Choroid plexus epithelial cell (primary cell): ENCODE data around the gene TNFRSF13B.
"Not testable (repeated sequence)": the region's sequence is repeated elsewhere in the genome, so short reads cannot be mapped to it uniquely, and the experiment has no call there.

Source experiments
- DNase-seq: peaks from one replicate; pipeline ENCODE4 v3.0.0-alpha.2; 2010; ENCODE audit warnings: low read depth
- H3K4me3 ChIP-seq: 2 replicates; pipeline ENCODE4 v1.5.1; 2011; ENCODE audit warnings: low read depth, mild to moderate bottlenecking, control low read depth, low read length, moderate library complexity
- TF ChIP-seq, protein P1 (sequence below): conservative IDR thresholded peaks from 2 replicates; pipeline ENCODE4 v1.5.1; 2011; ENCODE audit warnings: low read depth, mild to moderate bottlenecking, control low read depth, inconsistent platforms, low read length, moderate library complexity

The TNFRSF13B gene

DNA sequence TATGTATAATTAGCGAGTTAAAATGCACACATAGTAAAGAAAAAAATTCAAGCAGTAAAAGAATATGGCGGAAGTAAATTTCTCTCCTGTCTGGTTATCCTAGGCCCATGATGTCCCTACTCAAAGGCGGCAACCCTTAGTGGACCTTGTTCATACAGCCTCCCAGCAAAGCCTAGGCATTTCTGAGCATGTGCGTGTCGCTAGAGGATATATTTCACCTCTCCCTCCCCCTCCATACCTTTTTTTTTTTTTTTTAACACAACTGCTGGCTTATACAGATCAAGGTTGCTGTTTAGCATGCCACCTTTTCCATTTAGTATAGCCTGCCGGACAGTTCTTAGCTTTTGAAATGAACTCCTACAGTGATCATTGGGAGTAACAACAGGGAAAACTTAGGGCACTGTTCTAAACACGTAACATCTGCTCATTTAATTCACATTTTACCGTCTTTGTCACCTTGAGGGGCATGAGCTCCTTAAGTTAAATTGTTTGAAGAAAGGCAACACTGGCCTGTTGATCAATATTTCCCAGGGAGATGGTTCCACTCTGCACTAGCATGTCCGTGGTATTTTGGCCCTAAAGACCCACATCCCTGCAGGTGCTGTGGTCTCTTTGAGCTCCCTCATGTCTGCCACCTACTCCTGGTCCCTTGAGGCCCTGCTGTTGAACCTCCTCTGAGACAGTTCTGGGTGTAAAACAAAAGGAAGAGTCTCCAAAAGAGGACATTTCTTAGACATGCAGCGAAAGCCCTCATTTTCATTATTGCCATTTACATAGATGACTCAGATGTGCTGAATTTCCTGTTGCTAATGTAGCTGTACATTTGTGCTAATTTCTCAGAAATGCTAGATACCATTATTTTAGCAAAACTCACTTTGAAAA, 4.1 kb upstream of the TNFRSF13B start:
- peak; percentile 19 for DNase-seq
- no peak overlapping the region for H3K4me3 ChIP-seq
- TF ChIP-seq, protein P1, sequence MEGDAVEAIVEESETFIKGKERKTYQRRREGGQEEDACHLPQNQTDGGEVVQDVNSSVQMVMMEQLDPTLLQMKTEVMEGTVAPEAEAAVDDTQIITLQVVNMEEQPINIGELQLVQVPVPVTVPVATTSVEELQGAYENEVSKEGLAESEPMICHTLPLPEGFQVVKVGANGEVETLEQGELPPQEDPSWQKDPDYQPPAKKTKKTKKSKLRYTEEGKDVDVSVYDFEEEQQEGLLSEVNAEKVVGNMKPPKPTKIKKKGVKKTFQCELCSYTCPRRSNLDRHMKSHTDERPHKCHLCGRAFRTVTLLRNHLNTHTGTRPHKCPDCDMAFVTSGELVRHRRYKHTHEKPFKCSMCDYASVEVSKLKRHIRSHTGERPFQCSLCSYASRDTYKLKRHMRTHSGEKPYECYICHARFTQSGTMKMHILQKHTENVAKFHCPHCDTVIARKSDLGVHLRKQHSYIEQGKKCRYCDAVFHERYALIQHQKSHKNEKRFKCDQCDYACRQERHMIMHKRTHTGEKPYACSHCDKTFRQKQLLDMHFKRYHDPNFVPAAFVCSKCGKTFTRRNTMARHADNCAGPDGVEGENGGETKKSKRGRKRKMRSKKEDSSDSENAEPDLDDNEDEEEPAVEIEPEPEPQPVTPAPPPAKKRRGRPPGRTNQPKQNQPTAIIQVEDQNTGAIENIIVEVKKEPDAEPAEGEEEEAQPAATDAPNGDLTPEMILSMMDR = no peak

DNA sequence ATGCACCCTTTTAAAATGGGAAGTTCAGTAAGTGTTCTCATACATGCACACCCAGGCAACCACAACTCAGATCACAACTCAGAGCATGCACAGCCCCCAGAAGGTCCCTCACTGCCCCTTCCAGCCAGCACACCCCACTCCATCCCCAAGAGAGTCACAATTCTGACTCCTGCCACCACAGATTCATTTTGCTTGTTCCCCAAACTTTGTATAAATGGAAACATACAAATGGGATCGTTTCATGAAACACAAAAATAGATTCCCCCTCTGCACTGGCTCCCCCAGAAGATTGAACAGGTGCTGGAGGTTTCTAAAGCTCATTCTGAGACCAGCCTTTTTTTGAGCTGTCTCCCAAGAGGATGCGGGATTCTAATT, 3.3 kb upstream of the TNFRSF13B start:
- TF ChIP-seq, protein P1 = no peak
- no peak overlapping the region for H3K4me3 ChIP-seq
- DNase-seq = no peak

DNA sequence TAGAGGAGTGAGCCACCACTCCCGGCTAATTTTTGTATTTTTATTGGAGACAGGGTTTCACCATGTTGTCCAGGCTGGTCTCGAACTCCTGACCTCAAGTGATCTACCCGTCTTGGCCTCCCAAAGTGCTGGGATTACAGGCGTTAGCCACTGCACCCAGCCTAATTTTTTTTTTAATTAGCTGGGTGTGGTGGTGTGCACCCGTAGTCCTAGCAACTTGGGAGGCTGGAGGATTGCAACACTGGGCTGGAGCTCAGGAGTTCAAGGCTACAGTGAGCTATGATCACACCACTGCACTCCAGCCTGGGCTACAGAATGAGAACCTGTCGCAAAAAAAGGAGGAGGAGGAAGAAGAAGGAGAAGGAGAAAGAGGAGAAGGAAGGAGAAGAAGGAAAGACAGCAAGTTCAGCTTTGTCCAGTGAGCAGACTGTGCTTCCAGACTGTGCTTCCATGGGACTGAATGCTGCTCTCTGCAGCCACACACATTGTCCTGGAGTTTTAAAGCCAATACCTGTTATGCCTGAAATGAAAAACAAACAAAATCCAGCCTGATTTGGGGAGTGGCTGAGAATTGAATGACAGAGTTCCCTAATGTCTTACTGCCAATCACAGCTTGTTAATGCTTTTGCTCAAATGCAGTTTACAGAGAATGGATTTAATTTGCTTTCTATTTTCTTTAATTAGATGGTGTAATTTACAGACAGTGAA, 2.8 kb upstream of the TNFRSF13B start:
- TF ChIP-seq, protein P1 = no peak
- no peak overlapping the region for H3K4me3 ChIP-seq
- DNase-seq = no peak

DNA sequence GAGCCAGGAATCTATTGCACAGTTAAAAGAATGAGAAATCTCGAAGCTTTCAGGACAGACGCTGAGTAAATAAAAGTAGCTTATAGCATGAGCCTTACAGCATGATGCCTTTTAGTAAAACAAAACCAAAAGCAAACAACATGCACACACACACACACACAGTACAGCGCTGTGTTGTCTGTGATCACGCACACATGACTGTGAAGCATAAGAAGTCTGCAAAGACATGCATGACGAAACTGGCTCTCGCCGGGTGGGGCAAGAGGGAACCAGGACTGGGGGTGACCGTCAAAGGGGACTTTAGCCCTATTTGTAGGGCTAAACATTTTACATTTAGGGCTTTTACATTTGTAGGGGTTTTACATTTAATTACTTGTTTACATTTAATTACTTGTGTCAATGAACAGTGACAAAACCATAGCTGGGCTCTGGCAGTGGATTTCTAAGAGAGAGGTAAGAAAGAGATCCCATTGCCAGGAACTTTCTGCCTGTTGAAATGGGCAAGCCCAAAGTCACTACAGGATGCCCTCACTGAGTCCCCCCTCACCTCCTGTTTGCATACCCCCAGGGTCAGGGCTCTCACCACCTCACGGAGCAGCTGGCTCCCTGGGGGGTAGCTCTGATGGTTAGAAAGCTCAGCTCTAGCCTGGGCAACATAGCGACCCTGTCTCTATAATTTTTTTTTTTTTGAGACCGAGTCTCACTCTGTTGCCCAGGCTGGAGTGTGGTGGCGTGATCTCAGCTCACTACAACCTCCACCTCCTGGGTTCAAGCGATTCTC, 2.0 kb upstream of the TNFRSF13B start:
- TF ChIP-seq, protein P1 = no peak
- no peak overlapping the region for H3K4me3 ChIP-seq
- DNase-seq = no peak

- not testable (repeated sequence) for H3K4me3 ChIP-seq, DNase-seq
Observed at GRCh38 chr17:16973043-16973442, 1.1 kb upstream of the TNFRSF13B start.

DNA sequence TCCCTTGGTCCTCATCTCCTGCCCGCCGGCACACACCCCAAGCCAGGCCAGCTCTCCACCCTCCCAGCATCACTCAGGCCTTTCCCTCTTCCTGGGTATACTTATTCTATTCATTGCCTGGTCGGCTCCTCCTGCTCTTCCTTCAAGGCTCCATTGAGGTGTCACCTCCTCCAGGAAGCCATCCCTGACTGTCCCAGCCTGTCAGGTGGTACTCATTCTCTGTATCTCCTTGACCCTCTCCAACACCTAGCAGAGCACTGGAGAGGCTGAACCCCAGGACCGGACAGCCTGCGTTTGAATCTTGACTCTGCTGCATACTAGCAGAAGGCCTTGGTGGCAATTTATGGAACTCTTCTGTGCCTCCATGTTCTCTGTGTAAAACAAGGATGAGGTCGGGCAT, 428 bp upstream of the TNFRSF13B start:
- H3K4me3 ChIP-seq = no peak overlapping the region
- DNase-seq = no peak
- TF ChIP-seq, protein P1 = no peak
